GM21526 (cell line): ENCODE measurements around the gene ACP4.
"Not testable (repeated sequence)": the region's sequence is repeated elsewhere in the genome, so short reads cannot be mapped to it uniquely, and the experiment has no call there.

ENCODE experiments used
- ATAC-seq: cut with Tn5 transposase; IDR thresholded peaks from one replicate; pipeline ENCODE4 v1.9.1; 2021; ENCODE audit warnings: moderate library complexity; ENCODE audit not compliant: unreplicated experiment, low FRiP score

ACP4 gene

GRCh38 chr19:50796128-50796633, 6.0 kb downstream of the ACP4 start:
- ATAC-seq = no peak

GRCh38 chr19:50796634-50797428, 6.6 kb downstream of the ACP4 start:
- ATAC-seq = no peak

- ATAC-seq = no peak
Observed at GRCh38 chr19:50797429-50797780, 7.2 kb downstream of the ACP4 start.

GRCh38 chr19:50797781-50798658, 7.8 kb downstream of the ACP4 start:
- ATAC-seq = no peak

- ATAC-seq = no peak
Observed at GRCh38 chr19:50798659-50799546, 8.7 kb downstream of the ACP4 start.

GRCh38 chr19:50799547-50799851, 9.3 kb downstream of the ACP4 start:
- no peak for ATAC-seq

GRCh38 chr19:50801107-50801506, 10.9 kb downstream of the ACP4 start:
- ATAC-seq = no peak

GRCh38 chr19:50803633-50804419, 13.6 kb downstream of the ACP4 start:
- ATAC-seq = no peak

- peak; percentile 81 for ATAC-seq
Observed at GRCh38 chr19:50804420-50805272, 14.4 kb downstream of the ACP4 start.

- ATAC-seq = no peak
Observed at GRCh38 chr19:50808856-50809255, 18.6 kb downstream of the ACP4 start.

GRCh38 chr19:50811622-50812238, 21.5 kb downstream of the ACP4 start:
- ATAC-seq = not testable (repeated sequence)

GRCh38 chr19:50812474-50812873, 22.3 kb downstream of the ACP4 start:
- no peak for ATAC-seq

GRCh38 chr19:50814883-50815282, 24.7 kb downstream of the ACP4 start:
- ATAC-seq = no peak

- no peak for ATAC-seq
Observed at GRCh38 chr19:50815439-50815838, 25.2 kb downstream of the ACP4 start.

- ATAC-seq = peak; percentile 49
Observed at GRCh38 chr19:50817941-50818858, 28.0 kb downstream of the ACP4 start.

- no peak for ATAC-seq
Observed at GRCh38 chr19:50818859-50819472, 28.8 kb downstream of the ACP4 start.

GRCh38 chr19:50819636-50820035, 29.4 kb downstream of the ACP4 start:
- ATAC-seq = no peak
